ENCODE results near the gene PDE6G.
A peak's percentile ranks its signal among the peaks of the same experiment; 100 is the strongest.

PDE6G gene

GRCh38 chr17:81672504-81672903 is 16.2 kb upstream of the PDE6G start:
- no peak for DNase-seq (ENCODE audit: low read depth in 1 of 2, low spot score in 1 of 2)
- TF ChIP-seq SPI1 (IDR thresholded peaks at IDR 0.05; ENCODE audit: borderline replicate concordance, low read depth): no peak
- TF ChIP-seq CTCF (IDR thresholded peaks at IDR 0.05; ENCODE audit: insufficient read depth, low read length): no peak
- no peak for TF ChIP-seq POLR2AphosphoS5 (IDR thresholded peaks at IDR 0.05; ENCODE audit: low read depth)
- no peak for TF ChIP-seq GABPA (IDR thresholded peaks at IDR 0.05; ENCODE audit: low read depth)
- TF ChIP-seq REST (IDR thresholded peaks at IDR 0.05; ENCODE audit: insufficient replicate concordance, low read depth): no peak
- H3K27me3 ChIP-seq (ENCODE audit: insufficient read depth, poor library complexity, severe bottlenecking): no peaks in the 10 kb centered on the region
- H3K4me3 ChIP-seq (replicated peaks; ENCODE audit: insufficient read depth, low read length): no peak overlapping the region
- no peak overlapping the region for H3K27ac ChIP-seq (replicated peaks)

DNA sequence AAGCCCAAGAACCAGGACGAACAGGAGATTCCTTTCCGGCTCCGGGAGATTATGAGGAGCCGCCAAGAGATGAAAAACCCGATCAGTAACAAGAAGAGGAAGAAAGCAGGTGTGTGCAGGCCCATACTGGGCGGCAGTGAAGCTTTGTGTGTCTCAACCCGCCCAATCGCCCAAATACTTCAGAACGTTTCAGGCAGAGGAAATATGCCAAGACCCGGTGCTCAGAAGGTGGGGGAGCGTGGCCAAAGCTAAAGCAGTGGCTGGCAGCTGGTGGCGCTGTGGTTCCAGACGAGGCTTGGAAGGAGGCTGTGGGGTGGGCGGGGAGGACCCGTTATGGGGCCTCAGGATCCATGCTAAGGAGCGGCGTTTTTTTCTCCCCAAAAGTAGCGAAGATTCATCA is 11.4 kb upstream of the PDE6G start:
- peak overlapping the region; percentile 93 for H3K27ac ChIP-seq (replicated peaks)
- peak overlapping the region; percentile 49 for H3K4me3 ChIP-seq (replicated peaks; ENCODE audit: insufficient read depth, low read length)
- TF ChIP-seq SPI1 (IDR thresholded peaks at IDR 0.05; ENCODE audit: borderline replicate concordance, low read depth): no peak
- TF ChIP-seq CTCF (IDR thresholded peaks at IDR 0.05; ENCODE audit: insufficient read depth, low read length): peak; percentile 40
- peak; percentile 35 to 82 for DNase-seq (ENCODE audit: low read depth in 1 of 2, low spot score in 1 of 2)
- no peaks in the 10 kb centered on the region for H3K27me3 ChIP-seq (ENCODE audit: insufficient read depth, poor library complexity, severe bottlenecking)

- no peaks in the 10 kb centered on the region for H3K27me3 ChIP-seq (ENCODE audit: insufficient read depth, poor library complexity, severe bottlenecking)
- H3K4me3 ChIP-seq (replicated peaks; ENCODE audit: insufficient read depth, low read length): peak within 1 kb of the TSS; percentile 93
- peak; percentile 97 to 99 for DNase-seq (ENCODE audit: low read depth in 1 of 2, low spot score in 1 of 2)
- H3K27ac ChIP-seq (replicated peaks): peak within 1 kb of the TSS; percentile 93
- TF ChIP-seq SPI1 (IDR thresholded peaks at IDR 0.05; ENCODE audit: borderline replicate concordance, low read depth) (peak; percentile 97), REST (IDR thresholded peaks at IDR 0.05; ENCODE audit: insufficient replicate concordance, low read depth) (peak; percentile 55), GABPA (IDR thresholded peaks at IDR 0.05; ENCODE audit: low read depth) (peak; percentile 94), CTCF (IDR thresholded peaks at IDR 0.05; ENCODE audit: insufficient read depth, low read length) (no peak), POLR2AphosphoS5 (IDR thresholded peaks at IDR 0.05; ENCODE audit: low read depth) (peak; percentile 97)
Measured at GRCh38 chr17:81666342-81667191, 10.2 kb upstream of the PDE6G start, which contains the start of the genes CCDC137 and OXLD1. Gene CCDC137, plus strand, starts transcription at chr17:81666737. Its CDS starts 30 bp downstream, at chr17:81666767. Gene OXLD1, minus strand, starts transcription at chr17:81666605. Its CDS starts 28 bp downstream, at chr17:81666577.

Measured in HL-60 (cell line).